Mesothelial cell of epicardium (in vitro differentiated cells): ENCODE measurements around the gene RIOX2. TPM values are rescaled to one million over a fixed set of nuclear protein-coding genes. Genes with fewer than 3 reads are reported as not detected.

Experiments
- DNase-seq, 2 experiments: peaks; one replicate each; pipeline ENCODE4 v3.0.0; 2021; ENCODE audit warnings: low spot score in 2 of 2; ENCODE audit not compliant: unreplicated experiment in 2 of 2
- H3K27ac Mint-ChIP-seq: 2 replicates; pipeline ENCODE4 v1.8.0; 2021; ENCODE audit warnings: mixed read lengths
- H3K27me3 Mint-ChIP-seq: 2 replicates; pipeline ENCODE4 v1.8.0; 2021; ENCODE audit warnings: low read depth, mixed read lengths
- H3K36me3 Mint-ChIP-seq: 2 replicates; pipeline ENCODE4 v1.8.0; 2021; ENCODE audit warnings: mixed read lengths
- H3K4me1 Mint-ChIP-seq: 2 replicates; pipeline ENCODE4 v1.8.0; 2021; ENCODE audit warnings: mixed read lengths
- H3K4me3 Mint-ChIP-seq: 2 replicates; pipeline ENCODE4 v1.8.0; 2021; ENCODE audit warnings: mild to moderate bottlenecking, moderate library complexity, mixed read lengths
- H3K9me3 Mint-ChIP-seq: 2 replicates; pipeline ENCODE4 v1.8.0; 2021; ENCODE audit warnings: mixed read lengths
- total RNA-seq: library from RNA; stranded (reverse); gene quantifications from 3 replicates; pipeline ENCODE4 v1.2.1, GENCODE V29; 2021
- TF ChIP-seq, protein P1 (sequence below): fragments of 200-600 bp; sonication (generic); IDR thresholded peaks from one replicate; pipeline ENCODE4 v1.5.0; 2021; ENCODE audit warnings: antibody characterized with exemption; ENCODE audit not compliant: unreplicated experiment

Gene RIOX2
- total RNA-seq, 1 donor from 2014 or later: 17.3 TPM

DNA sequence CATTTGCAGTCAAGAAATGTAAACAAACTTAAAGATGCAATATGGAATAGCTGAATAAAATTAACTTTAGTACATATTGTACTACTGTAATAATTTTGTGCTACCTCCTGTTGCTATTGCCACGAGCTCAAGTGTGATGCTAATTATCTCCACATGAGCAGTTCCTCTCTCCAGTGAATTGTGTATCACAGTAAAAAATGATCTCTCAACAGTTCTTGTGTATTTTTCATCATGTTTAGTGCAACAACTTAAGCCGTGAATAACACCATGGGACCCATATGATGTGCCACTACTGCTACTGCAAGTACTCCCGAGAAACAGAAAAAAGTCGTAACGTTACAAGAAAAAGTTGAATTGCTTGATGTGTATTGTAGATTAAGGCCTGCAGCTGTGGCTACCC, 12.4 kb downstream of the RIOX2 start:
- Mint-ChIP-seq H3K4me1 (peaks cover 13% of the 10 kb centered on the region), H3K9me3 (no peaks in the 10 kb centered on the region), H3K36me3 (peaks cover 14% of the 10 kb centered on the region), H3K27ac (no peak overlapping the region), H3K4me3 (no peak overlapping the region), H3K27me3 (peaks cover 3% of the 10 kb centered on the region)
- DNase-seq: no peak
- TF ChIP-seq, protein P1, sequence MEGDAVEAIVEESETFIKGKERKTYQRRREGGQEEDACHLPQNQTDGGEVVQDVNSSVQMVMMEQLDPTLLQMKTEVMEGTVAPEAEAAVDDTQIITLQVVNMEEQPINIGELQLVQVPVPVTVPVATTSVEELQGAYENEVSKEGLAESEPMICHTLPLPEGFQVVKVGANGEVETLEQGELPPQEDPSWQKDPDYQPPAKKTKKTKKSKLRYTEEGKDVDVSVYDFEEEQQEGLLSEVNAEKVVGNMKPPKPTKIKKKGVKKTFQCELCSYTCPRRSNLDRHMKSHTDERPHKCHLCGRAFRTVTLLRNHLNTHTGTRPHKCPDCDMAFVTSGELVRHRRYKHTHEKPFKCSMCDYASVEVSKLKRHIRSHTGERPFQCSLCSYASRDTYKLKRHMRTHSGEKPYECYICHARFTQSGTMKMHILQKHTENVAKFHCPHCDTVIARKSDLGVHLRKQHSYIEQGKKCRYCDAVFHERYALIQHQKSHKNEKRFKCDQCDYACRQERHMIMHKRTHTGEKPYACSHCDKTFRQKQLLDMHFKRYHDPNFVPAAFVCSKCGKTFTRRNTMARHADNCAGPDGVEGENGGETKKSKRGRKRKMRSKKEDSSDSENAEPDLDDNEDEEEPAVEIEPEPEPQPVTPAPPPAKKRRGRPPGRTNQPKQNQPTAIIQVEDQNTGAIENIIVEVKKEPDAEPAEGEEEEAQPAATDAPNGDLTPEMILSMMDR: no peak

DNA sequence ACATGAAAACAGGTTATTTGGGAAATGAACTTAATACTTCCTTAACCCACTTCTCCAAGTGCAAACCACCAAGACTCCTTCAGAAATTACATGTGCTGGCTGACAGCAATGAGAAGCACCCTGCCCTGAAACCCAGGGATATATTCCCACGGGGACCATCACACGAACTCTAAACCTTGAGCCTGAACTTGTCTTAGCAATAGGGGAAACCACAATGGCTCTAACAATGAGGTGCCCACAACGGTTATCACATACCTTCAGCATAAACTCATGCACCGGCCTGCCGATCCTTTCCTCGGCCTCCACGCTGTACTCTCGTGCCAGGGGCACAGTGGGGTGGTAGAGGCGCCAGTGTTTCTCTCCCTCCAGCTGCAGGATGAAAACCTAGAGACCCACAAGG, 13.4 kb downstream of the RIOX2 start:
- DNase-seq: no peak
- Mint-ChIP-seq H3K9me3 (no peaks in the 10 kb centered on the region), H3K27me3 (peaks cover 3% of the 10 kb centered on the region), H3K4me1 (peaks cover 13% of the 10 kb centered on the region), H3K27ac (no peak overlapping the region), H3K4me3 (no peak overlapping the region), H3K36me3 (peaks cover 18% of the 10 kb centered on the region)
- TF ChIP-seq, protein P1: no peak

DNA sequence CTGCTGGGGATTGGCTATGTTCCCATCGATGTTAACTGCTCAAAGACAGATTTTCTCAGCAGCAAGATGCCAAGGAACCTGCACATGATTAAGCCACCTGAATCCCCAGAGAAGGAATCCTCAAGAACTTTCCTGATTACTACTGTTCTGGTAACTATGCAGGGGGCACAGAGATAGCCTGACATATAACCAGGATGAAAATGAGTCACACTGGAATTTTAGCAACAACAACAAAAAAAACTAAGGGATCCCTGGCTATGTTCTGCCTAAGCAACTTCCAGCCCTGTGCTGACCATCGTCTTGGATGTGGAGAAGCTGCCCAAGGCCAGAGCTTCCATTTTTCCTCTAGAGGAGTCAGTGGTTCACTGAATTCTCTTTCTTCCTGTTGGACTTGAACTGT, 13.8 kb downstream of the RIOX2 start:
- peaks cover 18% of the 10 kb centered on the region for H3K36me3 Mint-ChIP-seq
- H3K27me3 Mint-ChIP-seq: peaks cover 3% of the 10 kb centered on the region
- no peak for DNase-seq
- TF ChIP-seq, protein P1: no peak
- H3K4me1 Mint-ChIP-seq: peaks cover 13% of the 10 kb centered on the region
- no peak overlapping the region for H3K4me3 Mint-ChIP-seq
- no peaks in the 10 kb centered on the region for H3K9me3 Mint-ChIP-seq
- H3K27ac Mint-ChIP-seq: no peak overlapping the region

DNA sequence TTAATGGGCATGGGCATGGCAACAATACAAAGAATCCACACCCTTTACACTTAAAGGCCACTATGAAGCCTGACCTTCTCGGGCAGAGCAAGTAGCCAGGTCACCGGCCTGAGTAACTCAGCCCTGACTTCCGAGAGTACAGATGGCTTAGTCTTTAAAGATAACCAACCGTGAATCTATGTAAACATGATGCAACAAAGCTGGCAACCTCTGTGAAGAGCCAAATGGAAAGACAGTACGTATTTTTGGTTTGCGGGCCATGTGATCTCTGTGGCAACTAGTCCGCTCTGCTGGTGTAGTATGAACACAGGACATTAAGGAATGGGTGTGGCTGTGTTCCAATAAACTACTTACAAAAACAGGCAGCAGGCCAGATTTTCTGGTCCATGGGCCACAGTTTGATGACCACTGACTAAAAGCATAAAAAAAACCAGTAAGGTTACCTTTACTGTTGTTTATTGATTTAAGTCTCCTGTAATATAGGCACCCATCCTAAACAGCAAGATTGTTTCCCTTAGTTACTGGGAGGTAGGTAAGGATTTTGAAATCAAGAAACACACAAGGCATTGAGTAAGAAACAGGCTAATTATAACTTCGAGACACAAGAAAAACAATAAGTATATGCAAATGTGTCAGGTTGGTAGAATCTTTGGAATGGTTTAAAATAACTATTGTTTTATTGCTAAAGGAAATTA, 14.5 kb downstream of the RIOX2 start:
- no peak overlapping the region for H3K4me3 Mint-ChIP-seq
- peaks cover 13% of the 10 kb centered on the region for H3K4me1 Mint-ChIP-seq
- DNase-seq: no peak
- H3K9me3 Mint-ChIP-seq: no peaks in the 10 kb centered on the region
- peaks cover 21% of the 10 kb centered on the region for H3K36me3 Mint-ChIP-seq
- H3K27me3 Mint-ChIP-seq: peaks cover 3% of the 10 kb centered on the region
- TF ChIP-seq, protein P1: no peak
- H3K27ac Mint-ChIP-seq: no peak overlapping the region

DNA sequence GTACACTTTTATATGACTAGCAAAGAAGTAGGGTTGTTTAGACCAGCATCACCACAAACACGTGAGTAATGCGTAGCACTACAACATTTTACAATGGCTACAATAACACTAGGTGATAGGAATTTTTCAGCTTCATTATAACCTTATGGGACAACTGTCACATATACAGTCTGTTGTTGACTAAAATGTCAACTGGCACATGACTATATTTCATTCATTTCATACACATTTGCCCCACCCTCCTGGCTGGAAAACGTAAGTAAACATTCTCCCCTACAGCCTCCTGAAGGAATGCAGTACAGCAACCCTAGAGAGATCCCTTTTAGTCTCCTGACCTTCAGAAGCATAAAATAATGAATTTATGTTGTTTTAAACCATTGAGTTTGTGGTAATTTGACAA, 16.2 kb downstream of the RIOX2 start:
- Mint-ChIP-seq H3K27me3 (no peaks in the 10 kb centered on the region), H3K36me3 (peaks cover 21% of the 10 kb centered on the region), H3K4me3 (no peak overlapping the region), H3K27ac (no peak overlapping the region), H3K4me1 (peaks cover 5% of the 10 kb centered on the region), H3K9me3 (no peaks in the 10 kb centered on the region)
- TF ChIP-seq, protein P1: no peak
- DNase-seq: no peak
